Measurements from ENCODE around the gene CIB2.

CIB2 gene

GRCh38 chr15:78131295-78132061, at the start of gene CIB2:
Gene CIB2, minus strand, starts transcription at chr15:78131445. Its CDS starts 230 bp downstream, at chr15:78131215.
- H3K27me3 Mint-ChIP-seq, result peaks cover 11% of the 10 kb centered on the region
- DNase-seq, result peak; percentile 84
- peak within 1 kb of the TSS; percentile 34 for H3K27ac Mint-ChIP-seq
- H3K4me3 Mint-ChIP-seq, result peak within 1 kb of the TSS; percentile 76
- CTCF ChIA-PET, result interaction anchor here (0.6 to 7.4 kb wide), 19 partner anchors 9 to 172 kb away, joined by 3 to 176 read pairs (median 4); no protein-coding TSS in a partner anchor
- no peaks in the 10 kb centered on the region for H3K9me3 Mint-ChIP-seq
- no peaks in the 10 kb centered on the region for H3K36me3 Mint-ChIP-seq
- H3K4me1 Mint-ChIP-seq, result peaks cover 24% of the 10 kb centered on the region

GRCh38 chr15:78179906-78180305, 48.7 kb upstream of the CIB2 start:
- no peaks in the 10 kb centered on the region for H3K36me3 Mint-ChIP-seq
- no peaks in the 10 kb centered on the region for H3K9me3 Mint-ChIP-seq

GRCh38 chr15:78179286-78179840, 48.1 kb upstream of the CIB2 start:
- CTCF ChIA-PET, result interaction anchor here (1.0 to 4.3 kb wide), 4 partner anchors 16 to 60 kb away, joined by 4 to 35 read pairs (median 11); partner anchors contain the start of gene CIB2
- no peak for DNase-seq
- Mint-ChIP-seq H3K27ac (no peak overlapping the region), H3K4me1 (peaks cover 7% of the 10 kb centered on the region), H3K9me3 (no peaks in the 10 kb centered on the region), H3K36me3 (peaks cover 2% of the 10 kb centered on the region), H3K4me3 (no peak overlapping the region), H3K27me3 (peaks cover 18% of the 10 kb centered on the region)

More at GRCh38 chr15:78179906-78180305, 48.7 kb upstream of the CIB2 start:
- Mint-ChIP-seq H3K4me1 (peaks cover 2% of the 10 kb centered on the region), H3K27me3 (peaks cover 22% of the 10 kb centered on the region), H3K4me3 (no peak overlapping the region), H3K27ac (no peak overlapping the region)
- CTCF ChIA-PET, result interaction anchor here (1.0 to 1.5 kb wide), 2 partner anchors 32 to 60 kb away, joined by 4 read pairs; no protein-coding TSS in a partner anchor
- DNase-seq, result no peak

GRCh38 chr15:78178064-78178463, 46.8 kb upstream of the CIB2 start:
- H3K36me3 Mint-ChIP-seq, result peaks cover 10% of the 10 kb centered on the region

GRCh38 chr15:78177447-78177873, 46.2 kb upstream of the CIB2 start:
- H3K27ac Mint-ChIP-seq, result no peak overlapping the region
- H3K4me1 Mint-ChIP-seq, result peaks cover 25% of the 10 kb centered on the region
- H3K36me3 Mint-ChIP-seq, result peaks cover 15% of the 10 kb centered on the region
- CTCF ChIA-PET, result interaction anchor here (0.7 to 4.3 kb wide), 16 partner anchors 12 to 211 kb away, joined by 3 to 35 read pairs (median 3); partner anchors contain the start of gene CIB2
- H3K4me3 Mint-ChIP-seq, result no peak overlapping the region
- DNase-seq, result peak; percentile 57
- H3K9me3 Mint-ChIP-seq, result no peaks in the 10 kb centered on the region
- H3K27me3 Mint-ChIP-seq, result peaks cover 18% of the 10 kb centered on the region

More at GRCh38 chr15:78178064-78178463, 46.8 kb upstream of the CIB2 start:
- Mint-ChIP-seq H3K27me3 (peaks cover 18% of the 10 kb centered on the region), H3K27ac (no peak overlapping the region), H3K4me3 (no peak overlapping the region), H3K9me3 (no peaks in the 10 kb centered on the region), H3K4me1 (peaks cover 20% of the 10 kb centered on the region)
- DNase-seq, result no peak
- CTCF ChIA-PET, result interaction anchor here (0.6 to 4.3 kb wide), 15 partner anchors 13 to 313 kb away, joined by 3 to 35 read pairs (median 3); partner anchors contain the start of gene CIB2

- DNase-seq, result no peak
- H3K4me3 Mint-ChIP-seq, result no peak overlapping the region
- no peaks in the 10 kb centered on the region for H3K9me3 Mint-ChIP-seq
- CTCF ChIA-PET, result interaction anchor here (0.7 to 4.3 kb wide), 5 partner anchors 8 to 43 kb away, joined by 3 to 35 read pairs (median 4); no protein-coding TSS in a partner anchor
- peaks cover 15% of the 10 kb centered on the region for H3K27me3 Mint-ChIP-seq
- H3K27ac Mint-ChIP-seq, result peak overlapping the region; percentile 1
- H3K4me1 Mint-ChIP-seq, result peaks cover 38% of the 10 kb centered on the region
- peaks cover 31% of the 10 kb centered on the region for H3K36me3 Mint-ChIP-seq
Measured at GRCh38 chr15:78175330-78175729, 44.1 kb upstream of the CIB2 start.

GRCh38 chr15:78174401-78174800, 43.2 kb upstream of the CIB2 start:
- peaks cover 43% of the 10 kb centered on the region for H3K4me1 Mint-ChIP-seq
- no peaks in the 10 kb centered on the region for H3K9me3 Mint-ChIP-seq
- peak; percentile 32 for DNase-seq
- peaks cover 41% of the 10 kb centered on the region for H3K36me3 Mint-ChIP-seq
- H3K27ac Mint-ChIP-seq, result no peak overlapping the region
- CTCF ChIA-PET, result interaction anchor here (0.7 to 3.6 kb wide), 4 partner anchors 9 to 47 kb away, joined by 3 to 16 read pairs (median 4); no protein-coding TSS in a partner anchor
- H3K27me3 Mint-ChIP-seq, result peaks cover 15% of the 10 kb centered on the region
- no peak overlapping the region for H3K4me3 Mint-ChIP-seq

GRCh38 chr15:78171864-78172472, 40.7 kb upstream of the CIB2 start:
- H3K4me3 Mint-ChIP-seq, result no peak overlapping the region
- CTCF ChIA-PET, result interaction anchor here (0.7 to 3.6 kb wide), 5 partner anchors 23 to 64 kb away, joined by 3 to 16 read pairs (median 3); partner anchors contain the start of gene IDH3A

GRCh38 chr15:78170848-78171773, 39.9 kb upstream of the CIB2 start:
- no peak overlapping the region for H3K4me3 Mint-ChIP-seq
- DNase-seq, result no peak
- CTCF ChIA-PET, result interaction anchor here (0.7 to 3.6 kb wide), 5 partner anchors 22 to 63 kb away, joined by 3 to 16 read pairs (median 3); partner anchors contain the start of gene IDH3A
- no peak overlapping the region for H3K27ac Mint-ChIP-seq
- peaks cover 63% of the 10 kb centered on the region for H3K36me3 Mint-ChIP-seq
- H3K9me3 Mint-ChIP-seq, result no peaks in the 10 kb centered on the region
- H3K27me3 Mint-ChIP-seq, result peaks cover 3% of the 10 kb centered on the region
- peaks cover 64% of the 10 kb centered on the region for H3K4me1 Mint-ChIP-seq

More at GRCh38 chr15:78171864-78172472, 40.7 kb upstream of the CIB2 start:
- no peak overlapping the region for H3K27ac Mint-ChIP-seq
- DNase-seq, result no peak
- peaks cover 59% of the 10 kb centered on the region for H3K36me3 Mint-ChIP-seq
- peaks cover 57% of the 10 kb centered on the region for H3K4me1 Mint-ChIP-seq
- H3K27me3 Mint-ChIP-seq, result peaks cover 3% of the 10 kb centered on the region
- H3K9me3 Mint-ChIP-seq, result no peaks in the 10 kb centered on the region

GRCh38 chr15:78168608-78169007, 37.4 kb upstream of the CIB2 start:
- Mint-ChIP-seq H3K27ac (no peak overlapping the region), H3K4me3 (no peak overlapping the region), H3K27me3 (no peaks in the 10 kb centered on the region), H3K9me3 (no peaks in the 10 kb centered on the region), H3K36me3 (peaks cover 75% of the 10 kb centered on the region), H3K4me1 (peaks cover 50% of the 10 kb centered on the region)
- CTCF ChIA-PET, result interaction anchor here (1.2 kb wide), 1 partner anchor 27 kb away, joined by 6 read pairs; no protein-coding TSS in a partner anchor
- DNase-seq, result no peak

GRCh38 chr15:78167227-78167888, 36.1 kb upstream of the CIB2 start:
- CTCF ChIA-PET, result interaction anchor here (0.6 to 1.8 kb wide), 4 partner anchors 9 to 49 kb away, joined by 3 to 6 read pairs (median 4); no protein-coding TSS in a partner anchor
- Mint-ChIP-seq H3K27me3 (no peaks in the 10 kb centered on the region), H3K27ac (peak overlapping the region; percentile 72), H3K9me3 (no peaks in the 10 kb centered on the region), H3K4me3 (peak overlapping the region; percentile 8), H3K4me1 (peaks cover 41% of the 10 kb centered on the region), H3K36me3 (peaks cover 70% of the 10 kb centered on the region)
- DNase-seq, result peak; percentile 61

GRCh38 chr15:78164010-78164409, 32.8 kb upstream of the CIB2 start:
- Mint-ChIP-seq H3K4me1 (peaks cover 33% of the 10 kb centered on the region), H3K4me3 (no peak overlapping the region), H3K9me3 (no peaks in the 10 kb centered on the region), H3K27ac (peak overlapping the region; percentile 54), H3K36me3 (peaks cover 59% of the 10 kb centered on the region), H3K27me3 (no peaks in the 10 kb centered on the region)
- CTCF ChIA-PET, result no interaction called here
- no peak for DNase-seq
